Pancreas (tissue), 10 donors: ENCODE data around the gene HERPUD2. TPM values are rescaled to one million over a fixed set of nuclear protein-coding genes. Genes with fewer than 3 reads are reported as not detected.

Experiments used
- ATAC-seq, 4 donors: fragments of 200-7000 bp; cut with Tn5 transposase; one replicate each; pipeline versions ENCODE4 v1.8.0 to v1.9.1; 2020; ENCODE audit warnings: mild to moderate bottlenecking in 4 of 4, moderate library complexity in 4 of 4
- DNase-seq, 6 donors: peaks; one replicate each; pipeline ENCODE4 v3.0.0-alpha.2; 2020
- FAIRE-seq: peaks from 2 replicates; lab custom pipeline; 2012; peaks lifted over from hg19 to GRCh38; lab: Jason Lieb, UNC
- H3K27ac ChIP-seq, 4 donors: fragments of 200-600 bp; sonication (generic); 1 replicate in 3 of 4; 2 replicates in 1 of 4; pipeline versions ENCODE4 v1.5.0 to v1.8.0; 2020
- H3K27me3 ChIP-seq, 4 donors: fragments of 200-600 bp; one replicate each; pipeline ENCODE4 v1.8.0; 2021
- H3K36me3 ChIP-seq, 3 donors: fragments of 200-600 bp; sonication (generic) in 1 of 3; one replicate each; pipeline versions ENCODE4 v1.5.0 to v1.8.0; 2020 to 2021
- H3K4me1 ChIP-seq, 3 donors: fragments of 200-600 bp; one replicate each; pipeline ENCODE4 v1.8.0; 2021
- H3K4me3 ChIP-seq, 4 donors: fragments of 200-600 bp; sonication (generic) in 2 of 4; one replicate each; pipeline versions ENCODE4 v1.5.0 to v1.8.0; 2020 to 2021
- H3K9me3 ChIP-seq, 4 donors: fragments of 200-600 bp; one replicate each; pipeline ENCODE4 v1.8.0; 2021
- CTCF ChIP-seq, 4 donors: fragments of 200-600 bp; sonication (generic) in 3 of 4; IDR thresholded peaks; one replicate each; pipeline versions ENCODE4 v1.5.0 to v1.8.0; 2021; ENCODE audit warnings: antibody characterized with exemption in 4 of 4
- WGBS, 2 donors: extraction: QIAGEN DNeasy Blood & Tissue Kit; methylation state at CpG; one replicate each; pipeline ENCODE4 v1.1.7; 2013; 5-methylcytosine and 5-hydroxymethylcytosine counted together
- intact Hi-C, 3 donors: fragments of 100-400 bp; cut with DNase I; formaldehyde crosslinking; loops; one replicate each; pipeline versions ENCODE4 v1.11.1 to v1.14.2; 2022
- polyA plus RNA-seq, 2 donors: library from polyadenylated mRNA; stranded (reverse); fragments of 200-250 nt; gene quantifications; one replicate each; pipeline ENCODE4 v1.2.3, GENCODE V29; 2013
- total RNA-seq, 6 donors: library from RNA; stranded (reverse); fragmentation: NEBNext Ultra II Directional in 4 of 6; extraction: Animal tissue kit (Norgen Biotek cat#: 25700) in 4 of 6; gene quantifications; one replicate each; pipeline versions ENCODE4 v1.2.1 to v1.2.4, GENCODE V29; 2021 to 2023
- donor health status: healthy with polysubstance abuse.
- donor health status: DM: no; HTN: no; CAD: no; lungs with moderate emphysema.
- donor health status: DM: no; HTN: no; CAD: no.
- donor health status: control.
- donor health status: control.
- donor health status: Bipolar disorder and iron deficiency.
- donor health status: DM: yes; HTN: yes; CAD: no.
- donor health status: DM: no; HTN: no; CAD: no.
- donor health status: DM: no; HTN: no; CAD: no.
- donor health status: DM: yes; HTN: yes; CAD: no.

The HERPUD2 gene
- total and polyA plus RNA-seq, 8 donors, result 9.6 to 21.6 (median 16.4) TPM

- intact Hi-C loops, result loop anchor here in 2 of 3 donors (5.0 kb wide), 1 partner anchor 192 kb away; no protein-coding TSS in a partner anchor
- WGBS, 2 donors, result 96 to 98% methylated on average over 1 of the region's 1 CpG
- no peak for TF ChIP-seq CTCF (IDR thresholded peaks at IDR 0.05)
- ATAC-seq (no peak), FAIRE-seq (no peak), DNase-seq (no peak)
- Histone ChIP-seq H3K9me3 (no peaks in the 10 kb centered on the region), H3K4me1 (peaks cover 0 to 10% (median 10%) of the 10 kb centered on the region in 3 donors), H3K36me3 (no peaks in the 10 kb centered on the region), H3K27me3 (no peaks in the 10 kb centered on the region), H3K27ac (no peak overlapping the region), H3K4me3 (no peak overlapping the region)
These were observed 19.9 kb upstream of the HERPUD2 start for GRCh38 chr7:35714862-35715261.

GRCh38 chr7:35714407-35714806 lies 19.5 kb upstream of the HERPUD2 start:
- H3K27me3 ChIP-seq, result no peaks in the 10 kb centered on the region
- ATAC-seq (no peak), FAIRE-seq (no peak), DNase-seq (no peak)
- no peak overlapping the region for H3K27ac ChIP-seq
- WGBS, 2 donors, result 86 to 100% methylated on average over 1 of the region's 1 CpG
- no peaks in the 10 kb centered on the region for H3K36me3 ChIP-seq
- no peak for TF ChIP-seq CTCF (IDR thresholded peaks at IDR 0.05)
- peaks cover 0 to 10% (median 10%) of the 10 kb centered on the region in 3 donors for H3K4me1 ChIP-seq
- no peaks in the 10 kb centered on the region for H3K9me3 ChIP-seq
- intact Hi-C loops, result loop anchor here in 2 of 3 donors (5.0 kb wide), 1 partner anchor 193 kb away; no protein-coding TSS in a partner anchor
- H3K4me3 ChIP-seq, result no peak overlapping the region

- Histone ChIP-seq H3K27ac (no peak overlapping the region), H3K4me3 (no peak overlapping the region), H3K9me3 (no peaks in the 10 kb centered on the region), H3K4me1 (peaks cover 0 to 10% (median 10%) of the 10 kb centered on the region in 3 donors), H3K36me3 (no peaks in the 10 kb centered on the region), H3K27me3 (no peaks in the 10 kb centered on the region)
- peak; percentile 32 for FAIRE-seq
- no peak for DNase-seq
- WGBS, 2 donors, result 93 to 94% methylated on average over 7 of the region's 7 CpGs
- TF ChIP-seq CTCF (IDR thresholded peaks at IDR 0.05), result no peak
- ATAC-seq, result no peak
- intact Hi-C loops, result loop anchor here in 2 of 3 donors (5.0 kb wide), 1 partner anchor 195 kb away; no protein-coding TSS in a partner anchor
These were observed 17.8 kb upstream of the HERPUD2 start for GRCh38 chr7:35712563-35713226.

- H3K36me3 ChIP-seq, result no peaks in the 10 kb centered on the region
- no peaks in the 10 kb centered on the region for H3K9me3 ChIP-seq
- intact Hi-C loops, result loop anchor here in 1 of 3 donors (10.0 kb wide), 1 partner anchor 197 kb away; no protein-coding TSS in a partner anchor
- no peaks in the 10 kb centered on the region for H3K4me1 ChIP-seq
- ATAC-seq (no peak), DNase-seq (no peak), FAIRE-seq (no peak)
- 43 to 55% methylated on average over 4 of the region's 4 CpGs for WGBS, 2 donors
- no peak overlapping the region for H3K4me3 ChIP-seq
- no peaks in the 10 kb centered on the region for H3K27me3 ChIP-seq
- TF ChIP-seq CTCF (IDR thresholded peaks at IDR 0.05), result no peak
- no peak overlapping the region for H3K27ac ChIP-seq
These were observed 12.5 kb upstream of the HERPUD2 start for GRCh38 chr7:35707422-35707821.

GRCh38 chr7:35705932-35706461 lies 11.1 kb upstream of the HERPUD2 start:
- H3K4me1 ChIP-seq, result no peaks in the 10 kb centered on the region
- DNase-seq (no peak), ATAC-seq (no peak), FAIRE-seq (no peak)
- no peaks in the 10 kb centered on the region for H3K27me3 ChIP-seq
- no peaks in the 10 kb centered on the region for H3K9me3 ChIP-seq
- no peak overlapping the region for H3K27ac ChIP-seq
- TF ChIP-seq CTCF (IDR thresholded peaks at IDR 0.05), result no peak
- no peaks in the 10 kb centered on the region for H3K36me3 ChIP-seq
- H3K4me3 ChIP-seq, result no peak overlapping the region
- intact Hi-C loops, result loop anchor here in 1 of 3 donors (10.0 kb wide), 1 partner anchor 199 kb away; no protein-coding TSS in a partner anchor
